DND-41 (cell line): ENCODE measurements around the gene SNX27.

Source experiments
- ATAC-seq: fragments of 200-7000 bp; cut with Tn5 transposase; 3 replicates; pipeline ENCODE4 v1.9.1; 2021; ENCODE audit warnings: low read depth; ENCODE audit not compliant: insufficient read depth
- DNase-seq: peaks from one replicate; pipeline ENCODE4 v3.0.0-alpha.2; 2020
- H2AFZ ChIP-seq: 2 replicates; pipeline ENCODE4 v1.6.0; 2012; ENCODE audit warnings: low read depth, low read length
- H3K27ac ChIP-seq: 2 replicates; pipeline ENCODE4 v1.5.1; 2012; ENCODE audit warnings: low read length, inconsistent platforms
- H3K27me3 ChIP-seq: fragments of 200-600 bp; sonication (generic); 2 replicates; pipeline ENCODE4 v1.6.0; 2012; ENCODE audit warnings: low read length, mild to moderate bottlenecking, inconsistent platforms; ENCODE audit not compliant: insufficient read depth, poor library complexity
- H3K36me3 ChIP-seq: 2 replicates; pipeline ENCODE4 v1.5.1; 2012; ENCODE audit warnings: low read length, inconsistent platforms; ENCODE audit not compliant: insufficient read depth
- H3K4me1 ChIP-seq: 2 replicates; pipeline ENCODE4 v1.5.1; 2012; ENCODE audit warnings: mild to moderate bottlenecking, low read length; ENCODE audit not compliant: insufficient read depth
- H3K4me2 ChIP-seq: 2 replicates; pipeline ENCODE4 v1.6.0; 2012; ENCODE audit warnings: mild to moderate bottlenecking, moderate library complexity, low read length, inconsistent platforms; ENCODE audit not compliant: insufficient read depth
- H3K4me3 ChIP-seq, 2 experiments: fragments of 200-600 bp in 1 of 2; shearing (Covaris generic) in 1 of 2; 2 replicates each; pipeline ENCODE4 v1.5.1; 2012 to 2016; ENCODE audit warnings: inconsistent platforms in 2 of 2, low read length in 2 of 2, mild to moderate bottlenecking in 2 of 2, low read depth in 1 of 2, moderate library complexity in 1 of 2
- H3K79me2 ChIP-seq: 2 replicates; pipeline ENCODE4 v1.6.0; 2012; ENCODE audit warnings: low read length, inconsistent platforms; ENCODE audit not compliant: insufficient read depth
- H3K9ac ChIP-seq: 2 replicates; pipeline ENCODE4 v1.6.0; 2012; ENCODE audit warnings: low read depth, mild to moderate bottlenecking, inconsistent platforms, low read length, moderate library complexity
- H3K9me3 ChIP-seq: 2 replicates; pipeline ENCODE4 v1.5.1; 2012; ENCODE audit warnings: low read length, moderate library complexity, mild to moderate bottlenecking, inconsistent platforms; ENCODE audit not compliant: insufficient read depth, severe bottlenecking
- H4K20me1 ChIP-seq: 2 replicates; pipeline ENCODE4 v1.6.0; 2012; ENCODE audit warnings: low read length; ENCODE audit not compliant: insufficient read depth
- CTCF ChIP-seq: IDR thresholded peaks from 2 replicates; pipeline ENCODE4 v1.5.1; 2012; ENCODE audit warnings: borderline replicate concordance, low read length, moderate library complexity, mild to moderate bottlenecking; ENCODE audit not compliant: poor library complexity, severe bottlenecking; ENCODE audit errors: extremely low read depth
- EZH2 ChIP-seq: IDR thresholded peaks from 3 replicates; pipeline ENCODE4 v1.6.1; 2012; ENCODE audit warnings: borderline replicate concordance, low read depth, mild to moderate bottlenecking, moderate library complexity, low read length, inconsistent platforms; ENCODE audit not compliant: severe bottlenecking

The SNX27 gene

GRCh38 chr1:151711951-151712350 lies 100.1 kb downstream of the SNX27 start:
- no peak for DNase-seq

GRCh38 chr1:151713044-151713443 lies 101.2 kb downstream of the SNX27 start:
- ATAC-seq (no peak), DNase-seq (no peak)
- H3K4me2 ChIP-seq = no peak overlapping the region
- no peak overlapping the region for H2AFZ ChIP-seq
- TF ChIP-seq CTCF (no peak), EZH2 (no peak)
- H3K79me2 ChIP-seq = no peaks in the 10 kb centered on the region
- H3K27me3 ChIP-seq = peaks cover 11% of the 10 kb centered on the region
- no peak overlapping the region for H3K4me3 ChIP-seq
- H4K20me1 ChIP-seq = no peaks in the 10 kb centered on the region
- H3K9me3 ChIP-seq = no peaks in the 10 kb centered on the region
- no peaks in the 10 kb centered on the region for H3K36me3 ChIP-seq
- no peak overlapping the region for H3K27ac ChIP-seq
- H3K9ac ChIP-seq = no peak overlapping the region
- H3K4me1 ChIP-seq = no peaks in the 10 kb centered on the region

More at GRCh38 chr1:151711951-151712350, 100.1 kb downstream of the SNX27 start:
- Histone ChIP-seq H3K4me3 (no peak overlapping the region), H3K27ac (no peak overlapping the region), H3K4me1 (no peaks in the 10 kb centered on the region), H3K9me3 (no peaks in the 10 kb centered on the region), H3K9ac (no peak overlapping the region), H3K27me3 (peaks cover 11% of the 10 kb centered on the region), H3K4me2 (no peak overlapping the region), H3K36me3 (no peaks in the 10 kb centered on the region), H3K79me2 (no peaks in the 10 kb centered on the region), H4K20me1 (0 out of 2 replicates have a peak, but pooled peaks cover 3% of the 10 kb centered on the region), H2AFZ (no peak overlapping the region)
- ATAC-seq = no peak
- TF ChIP-seq EZH2 (no peak), CTCF (no peak)

- Histone ChIP-seq H3K4me1 (no peaks in the 10 kb centered on the region), H3K9ac (no peak overlapping the region), H3K9me3 (no peaks in the 10 kb centered on the region), H3K4me2 (no peak overlapping the region), H2AFZ (no peak overlapping the region), H3K36me3 (no peaks in the 10 kb centered on the region), H3K79me2 (no peaks in the 10 kb centered on the region), H4K20me1 (no peaks in the 10 kb centered on the region), H3K27ac (no peak overlapping the region), H3K27me3 (peaks cover 11% of the 10 kb centered on the region), H3K4me3 (no peak overlapping the region)
- ATAC-seq (no peak), DNase-seq (no peak)
- TF ChIP-seq EZH2 (no peak), CTCF (no peak)
Measured at GRCh38 chr1:151713874-151714273, 102.0 kb downstream of the SNX27 start.
